Measurements from ENCODE around the gene UBE2H. TPM values are rescaled to one million over a fixed set of nuclear protein-coding genes. Genes with fewer than 3 reads are reported as not detected.

UBE2H gene
- total and polyA plus RNA-seq, 2 of the 4 experiments (the other 2 are of a cell fraction) = 34.6 to 49.4 TPM

Small RNAs within 50 kb of the gene (microRNA-seq; reads per million reads assigned to microRNA genes)
- gene RF00019 (ENCODE audit: insufficient read depth, insufficient read length) = not detected

Small RNAs within 50 kb of the gene (small RNA-seq; reads per million reads assigned to genes)
- 0 reads per million in 5 experiments for gene RF00019

Other genes with a start within 250 kb of the UBE2H start
- 19.4 and 26.3 TPM in 2 replicates for gene ZC3HC1, start 98.4 kb upstream of the UBE2H start, total RNA-seq (2012; rRNA removed)
- gene ZC3HC1, start 98.4 kb upstream of the UBE2H start, polyA plus RNA-seq (2012; rRNA removed) = 27.2 and 28.2 TPM in 2 replicates
- 27.1 and 34.2 TPM in 2 replicates for gene KLHDC10, start 117.6 kb upstream of the UBE2H start, total RNA-seq (2012; rRNA removed)
- 12.4 and 13.3 TPM in 2 replicates for gene KLHDC10, start 117.6 kb upstream of the UBE2H start, polyA plus RNA-seq (2012; rRNA removed)

Data from IMR-90 (cell line).